NK-92 treated with Interleukin-12 subunit alpha and Interleukin-12 subunit beta, amount 100 ng/mL, for 24 hours (cell line): Measurements from ENCODE around the gene GSG1L.

Experiments used
- DNase-seq: peaks from one replicate; lab custom pipeline; 2025; lab: John Stamatoyannopoulos, UW

The GSG1L gene

GRCh38 chr16:28062847-28063521 lies 530 bp downstream of the GSG1L start:
- DNase-seq: no peak

DNA sequence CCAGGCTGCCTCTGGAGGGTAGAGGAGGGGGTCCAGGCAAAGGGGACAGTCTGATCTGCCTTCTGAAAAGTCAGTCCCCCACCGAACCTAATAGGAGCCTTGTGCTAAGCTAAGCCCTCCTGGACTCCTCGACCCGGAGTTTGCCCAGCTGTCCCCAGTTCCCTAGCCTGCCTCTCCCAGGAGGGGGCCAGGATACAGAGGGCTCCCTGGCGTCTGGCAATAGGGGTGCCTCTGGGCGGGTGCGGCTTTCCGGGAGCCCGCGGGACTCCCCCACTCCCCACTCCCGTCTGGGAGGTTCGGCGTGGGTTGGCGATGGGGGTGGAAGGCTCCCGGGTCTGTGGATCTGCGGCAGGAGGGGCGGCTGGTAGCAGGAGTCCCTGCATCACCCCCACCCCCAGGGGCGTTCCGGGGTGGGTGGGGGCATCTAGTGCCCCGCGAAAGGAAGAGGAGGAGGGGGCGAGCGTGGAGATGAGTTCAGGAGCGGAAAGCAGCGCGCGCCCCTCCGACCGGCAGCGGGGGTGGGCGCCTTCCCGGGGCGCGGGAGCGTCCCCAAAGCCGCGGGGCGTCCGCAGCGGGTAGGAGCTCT lies 1.2 kb downstream of the GSG1L start:
- no peak for DNase-seq

- DNase-seq: no peak
Observed at GRCh38 chr16:28061352-28062101, 2.0 kb downstream of the GSG1L start.

- DNase-seq: no peak
Observed at GRCh38 chr16:28059841-28060575, 3.5 kb downstream of the GSG1L start.

DNA sequence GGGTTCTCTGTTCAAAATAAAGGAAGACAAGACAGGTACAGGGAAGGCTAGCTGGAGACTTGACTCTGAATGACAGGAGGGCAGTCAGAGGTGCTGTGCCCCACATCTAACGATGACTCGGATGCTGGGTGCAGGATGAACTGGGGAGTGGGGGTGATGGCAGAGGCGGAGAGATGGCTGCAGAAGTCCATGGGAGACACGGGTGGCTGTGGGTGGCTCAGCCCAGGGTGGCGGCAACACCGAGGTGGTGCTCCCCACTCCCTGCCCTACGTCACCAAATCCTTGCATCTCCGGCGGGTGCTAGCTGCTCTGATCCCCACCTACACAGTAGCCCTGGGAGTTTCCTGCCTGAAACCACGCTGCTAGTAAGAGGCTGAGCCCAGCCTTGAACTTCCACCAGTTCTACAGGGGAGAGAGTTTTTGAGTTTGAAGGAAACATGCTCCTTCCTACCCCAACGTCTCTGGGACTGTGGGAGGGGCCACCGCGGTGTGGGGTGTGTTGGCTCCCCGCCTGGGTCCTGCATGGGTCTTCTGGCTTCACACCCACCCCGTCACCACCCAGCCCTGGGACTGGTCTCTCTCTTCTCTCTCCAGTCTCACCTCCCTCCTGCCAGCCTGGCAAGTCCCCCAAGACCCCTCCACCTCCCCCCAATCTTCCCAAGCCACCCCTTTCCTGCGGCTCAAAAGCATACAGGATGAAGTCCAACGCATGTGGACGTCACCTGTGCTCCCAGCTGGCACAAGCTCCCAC lies 4.5 kb downstream of the GSG1L start:
- no peak for DNase-seq

- DNase-seq: no peak
Observed at GRCh38 chr16:28057949-28058348, 5.6 kb downstream of the GSG1L start.

DNA sequence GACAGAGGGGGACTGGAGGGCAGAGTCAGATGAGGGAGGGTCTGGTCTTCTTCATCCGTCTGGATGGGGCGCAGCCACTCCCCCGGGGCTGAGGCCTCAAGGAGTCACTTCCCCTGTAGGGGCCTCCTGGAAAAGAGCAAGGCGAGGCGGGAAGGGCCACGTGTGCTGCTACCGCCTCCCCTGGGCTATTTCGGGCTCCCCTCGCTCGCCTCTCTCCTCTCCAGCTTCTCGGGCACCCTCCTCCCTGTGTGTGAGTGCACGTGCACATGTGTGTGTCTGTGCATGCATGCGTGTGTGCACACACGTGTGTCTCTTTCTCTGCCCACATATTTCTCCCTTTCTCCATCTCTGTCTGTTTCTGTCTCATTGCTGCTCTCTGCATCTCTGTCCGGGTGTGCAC lies 10.1 kb downstream of the GSG1L start:
- DNase-seq: no peak

- DNase-seq: no peak
Observed at GRCh38 chr16:28052274-28053128, 11.0 kb downstream of the GSG1L start.

GRCh38 chr16:28051486-28051885 lies 12.0 kb downstream of the GSG1L start:
- no peak for DNase-seq

- no peak for DNase-seq
Observed at GRCh38 chr16:28042811-28043210, 20.7 kb downstream of the GSG1L start.

- no peak for DNase-seq
Observed at GRCh38 chr16:28041615-28042014, 21.9 kb downstream of the GSG1L start.

DNA sequence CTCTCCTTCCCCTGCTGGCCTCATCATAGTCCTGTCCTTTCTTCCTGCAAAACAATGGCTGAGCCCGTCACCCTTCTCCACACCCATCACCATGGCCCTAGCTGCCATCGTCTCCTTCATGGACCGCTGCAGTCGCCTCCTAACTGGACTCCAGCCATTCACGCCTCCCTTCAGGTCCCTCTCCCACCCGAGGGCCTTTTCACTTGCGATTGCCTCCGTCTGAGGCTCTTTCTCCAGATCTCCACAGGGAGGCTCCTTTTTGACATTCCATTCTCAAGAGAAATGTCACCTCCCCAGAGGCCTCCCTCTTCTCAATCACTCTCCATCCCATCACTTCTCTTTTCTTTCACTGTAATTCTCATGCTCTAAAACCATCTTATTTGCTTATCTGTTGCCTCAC lies 23.5 kb downstream of the GSG1L start:
- no peak for DNase-seq

GRCh38 chr16:28039493-28039892 lies 24.0 kb downstream of the GSG1L start:
- no peak for DNase-seq

DNA sequence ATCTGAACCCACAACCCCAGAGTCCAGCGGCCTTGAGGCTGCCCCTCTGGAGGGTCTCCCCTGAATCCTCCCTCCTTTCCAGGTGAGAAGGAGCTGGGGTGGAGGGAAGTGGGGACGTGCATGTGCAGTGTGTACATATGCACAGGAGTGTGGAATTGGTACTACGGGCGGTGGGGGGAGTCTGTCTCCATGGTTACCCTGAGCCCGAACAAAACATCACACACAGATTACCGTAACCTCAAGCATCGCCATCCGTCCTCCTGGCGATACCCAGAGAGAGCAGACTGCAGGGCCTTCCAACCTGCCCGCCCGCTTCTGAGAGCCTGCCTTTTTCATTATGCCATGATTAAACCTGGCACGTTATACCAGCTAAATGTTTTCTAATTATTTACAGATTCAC lies 25.1 kb downstream of the GSG1L start:
- no peak for DNase-seq

DNA sequence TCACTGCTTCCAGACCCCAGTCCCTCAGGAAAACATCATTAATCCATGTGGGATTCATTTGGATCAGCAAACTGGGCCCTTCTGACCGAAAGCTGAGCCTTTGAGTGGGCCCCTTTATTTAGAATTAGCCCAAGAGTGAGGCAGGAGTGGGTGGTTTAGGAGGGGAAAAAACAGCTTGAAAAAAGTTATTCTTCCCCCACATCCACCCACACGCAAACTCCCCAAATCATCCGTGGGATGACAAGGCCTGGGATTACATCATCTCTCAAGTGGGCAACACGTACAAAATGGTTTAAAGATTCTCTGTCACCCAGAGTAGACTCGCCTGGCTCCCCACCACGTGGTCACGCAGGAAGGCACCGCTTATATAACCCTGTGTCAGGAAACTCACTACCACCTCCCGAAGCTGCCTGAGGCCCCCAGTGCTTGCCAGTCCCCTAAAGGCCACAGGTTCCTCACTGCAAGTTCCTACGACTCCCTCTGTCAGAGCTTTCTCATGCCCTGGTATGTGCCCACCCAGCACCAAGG lies 27.6 kb downstream of the GSG1L start:
- DNase-seq: no peak

DNA sequence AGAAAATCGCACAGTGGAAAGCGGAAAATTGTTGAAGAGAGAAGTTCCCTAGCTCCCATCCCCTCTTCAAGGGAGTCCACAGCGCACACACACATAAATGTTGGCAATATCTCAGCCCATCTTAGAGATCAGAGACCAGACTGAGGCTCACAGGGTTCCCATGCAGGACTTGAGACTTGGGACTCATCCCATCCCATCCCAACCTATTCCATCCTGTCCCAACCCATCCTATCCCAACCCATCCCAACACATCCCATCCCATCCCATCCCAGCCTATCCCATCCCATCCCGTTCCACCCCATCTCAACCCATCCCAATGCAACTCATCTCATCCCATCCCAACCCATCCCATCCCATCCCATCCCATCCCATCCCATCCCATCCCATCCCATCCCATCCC lies 29.6 kb downstream of the GSG1L start:
- DNase-seq: no peak

DNA sequence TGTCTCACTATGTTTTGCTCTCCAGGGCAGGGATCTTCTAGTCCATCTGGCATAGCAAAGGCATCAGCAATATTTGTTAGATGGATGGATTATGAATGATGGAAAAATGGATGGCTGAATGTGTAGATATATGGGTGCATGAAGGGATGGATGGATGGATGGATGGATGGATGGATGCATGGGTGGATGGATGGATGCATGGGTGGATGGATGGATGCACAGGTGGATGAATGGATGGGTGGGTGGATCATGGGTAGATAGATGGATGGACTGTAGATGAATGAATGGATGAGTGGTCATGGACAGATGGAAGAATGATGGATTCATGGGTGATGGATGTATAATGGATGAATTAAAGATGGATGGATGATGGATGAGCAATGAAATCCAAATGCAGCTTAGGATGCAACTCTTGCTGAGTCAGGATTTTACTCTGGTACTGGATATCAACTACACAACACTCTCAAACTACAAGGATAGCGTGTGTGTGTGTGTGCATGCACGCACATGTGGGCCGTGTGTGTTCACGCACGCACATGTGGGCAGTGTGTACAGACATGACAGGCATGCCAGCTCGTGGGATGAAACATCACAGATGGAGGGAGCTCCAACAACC lies 34.0 kb downstream of the GSG1L start:
- DNase-seq: no peak

DNA sequence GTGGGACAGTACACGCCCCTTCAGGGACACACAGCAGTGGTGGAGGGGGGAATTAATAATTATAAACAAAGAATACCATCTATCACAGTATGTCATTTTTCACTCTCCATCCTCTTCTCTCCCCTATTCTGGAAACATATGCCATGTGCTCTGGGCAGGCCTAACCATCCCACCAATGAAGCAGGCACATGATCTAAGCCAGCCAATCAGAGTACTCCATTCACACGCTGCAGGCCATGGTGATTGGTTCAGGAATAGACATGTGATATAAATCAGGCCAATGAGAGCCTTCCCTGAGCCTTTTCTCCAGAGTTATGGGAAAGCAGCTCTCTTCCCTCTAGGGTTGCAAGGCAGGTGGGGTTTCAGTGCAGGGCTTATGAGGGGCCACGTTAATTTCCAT lies 36.5 kb downstream of the GSG1L start:
- no peak for DNase-seq

- no peak for DNase-seq
Observed at GRCh38 chr16:28025631-28026030, 37.9 kb downstream of the GSG1L start.

GRCh38 chr16:28019218-28019617 lies 44.3 kb downstream of the GSG1L start:
- no peak for DNase-seq
